Measurements from ENCODE around the gene GFRA4.
"Not testable (repeated sequence)": the region's sequence is repeated elsewhere in the genome, so short reads cannot be mapped to it uniquely, and the experiment has no call there.

The GFRA4 gene

DNA sequence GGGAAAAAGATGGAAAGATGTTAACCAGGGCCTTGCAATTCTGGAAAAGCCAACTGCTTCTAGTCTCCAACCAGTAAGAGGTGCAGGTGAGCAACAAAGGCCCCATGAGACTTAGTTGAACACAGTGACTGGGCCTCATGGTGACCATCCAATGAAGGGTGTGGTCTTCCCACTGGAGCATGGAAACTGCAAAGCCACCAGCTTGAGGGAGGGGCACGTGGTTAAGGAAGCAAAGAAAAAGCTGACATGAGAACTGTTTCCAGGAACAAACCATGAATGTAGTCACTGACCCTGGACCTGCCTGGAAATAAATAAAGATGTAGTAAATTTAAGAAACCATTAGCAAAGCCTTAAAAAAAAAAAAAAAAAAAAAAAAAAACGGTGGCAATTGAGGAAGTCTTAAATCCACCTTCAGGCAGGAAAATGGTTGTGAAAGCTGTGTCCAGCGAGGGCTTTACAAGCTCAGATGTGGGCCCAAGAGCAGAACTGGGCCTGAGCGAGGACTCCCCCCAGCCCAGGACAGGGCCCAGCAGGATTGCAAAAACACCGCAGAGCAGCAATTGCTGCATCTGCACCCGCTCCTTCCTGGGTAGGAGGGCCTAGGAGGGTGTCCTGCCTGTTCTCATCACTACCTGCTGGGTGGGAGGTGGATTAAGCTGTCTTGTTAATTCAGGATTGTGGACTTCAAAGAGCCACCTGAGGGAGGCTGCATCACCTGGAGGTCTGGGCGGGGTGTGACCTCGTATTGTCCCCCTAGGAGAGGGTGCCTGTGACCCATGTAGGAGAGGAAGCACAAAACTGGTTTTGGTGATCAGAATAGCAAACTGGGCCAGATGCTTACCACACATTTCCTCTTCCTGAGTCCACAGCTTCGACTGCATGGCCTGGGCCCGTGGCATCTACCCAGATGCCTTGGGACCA is 10.3 kb downstream of the GFRA4 start:
- DNase-seq = no peak

DNA sequence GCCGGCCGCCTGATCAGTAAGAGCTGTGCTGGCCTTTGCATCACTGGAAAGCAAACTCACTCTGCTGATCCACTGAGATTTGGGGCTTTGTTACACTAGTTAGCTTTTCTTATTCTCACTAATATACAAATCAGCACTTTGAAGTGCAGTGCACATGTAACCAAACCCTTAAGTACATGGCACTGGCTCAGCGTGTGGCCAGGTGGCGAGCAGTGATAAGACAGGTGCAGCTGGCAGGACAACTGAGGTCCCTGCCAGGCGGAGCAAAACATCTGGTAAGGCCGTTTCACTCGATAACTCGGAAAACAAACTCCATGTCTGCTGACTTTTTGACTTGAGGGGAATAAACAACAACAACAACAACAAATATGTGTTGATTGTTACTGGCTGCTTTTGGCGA is 11.0 kb downstream of the GFRA4 start:
- no peak for DNase-seq

DNA sequence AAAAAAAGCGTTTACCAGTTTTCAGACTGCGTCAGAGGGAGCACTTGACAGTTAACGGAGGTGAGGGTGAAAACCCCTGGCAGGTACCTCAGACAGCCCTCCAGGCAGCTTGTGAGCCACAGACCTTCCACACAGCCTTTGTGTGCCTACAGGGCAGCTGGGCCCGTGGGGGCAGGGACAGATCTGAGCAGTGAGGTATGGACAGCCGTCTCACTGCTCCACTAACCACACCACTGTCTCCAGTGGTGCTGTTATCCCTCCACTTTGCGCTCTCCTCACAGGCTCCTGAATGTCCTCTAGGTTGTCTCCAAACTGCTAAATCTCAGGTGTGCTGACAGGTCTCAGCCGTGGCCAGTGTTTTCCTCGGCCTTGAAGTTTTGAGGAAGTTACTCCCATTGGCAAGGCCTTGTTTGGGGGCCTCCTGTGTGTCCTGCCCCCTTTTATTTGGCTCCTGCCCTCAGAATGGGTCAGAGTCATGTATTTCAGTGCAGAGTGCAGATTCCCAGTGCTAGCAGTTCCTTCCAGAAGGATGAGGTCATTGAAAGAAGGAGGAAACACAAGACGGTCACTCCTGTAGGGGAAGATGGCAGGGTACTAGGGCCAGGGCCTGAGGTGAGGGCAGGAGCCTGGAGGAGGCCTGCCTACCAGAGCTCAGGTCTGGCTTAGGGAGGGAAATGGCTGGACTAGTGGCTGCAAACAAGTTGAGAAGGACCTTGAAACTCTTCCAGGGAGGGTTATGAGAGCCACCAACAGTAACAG is 11.8 kb downstream of the GFRA4 start:
- no peak for DNase-seq

DNA sequence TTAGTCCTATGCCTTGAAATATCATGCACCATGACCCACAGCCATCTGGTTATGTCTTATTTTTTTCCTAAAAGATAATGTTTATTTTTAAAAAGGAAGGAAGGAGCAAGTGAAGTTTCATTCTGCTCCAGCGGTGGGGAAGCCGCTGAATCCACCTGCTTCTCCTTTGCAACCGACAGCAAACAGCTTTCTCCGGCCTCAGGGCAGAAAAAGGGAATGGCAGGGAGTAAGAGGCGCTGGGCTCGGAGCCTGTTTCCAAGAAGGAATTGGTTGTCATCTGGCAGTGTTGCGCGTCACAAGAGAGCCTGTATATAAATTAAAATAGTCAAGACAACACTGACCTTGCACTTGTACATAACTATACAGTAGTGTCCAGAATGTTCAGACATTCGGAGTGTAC is 14.2 kb downstream of the GFRA4 start:
- DNase-seq = no peak

DNA sequence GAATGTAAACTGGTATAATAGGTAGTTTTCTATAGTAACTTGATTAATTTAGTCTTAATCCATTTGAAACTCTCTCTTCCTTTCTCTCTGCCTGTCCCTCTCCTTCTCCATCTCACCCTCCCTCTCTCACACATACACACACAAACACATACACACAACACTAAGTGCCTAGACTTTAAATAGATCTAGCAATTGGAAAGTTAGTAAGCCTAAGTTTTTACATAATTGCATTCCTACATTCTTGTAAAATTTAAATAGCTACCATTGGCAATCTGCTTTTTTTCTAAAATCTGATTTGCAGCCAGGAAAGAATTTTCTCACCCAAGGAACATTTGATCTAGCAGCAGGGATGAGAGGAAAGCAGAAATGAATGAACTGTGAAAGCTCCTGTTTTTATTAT is 15.7 kb downstream of the GFRA4 start:
- no peak for DNase-seq

DNA sequence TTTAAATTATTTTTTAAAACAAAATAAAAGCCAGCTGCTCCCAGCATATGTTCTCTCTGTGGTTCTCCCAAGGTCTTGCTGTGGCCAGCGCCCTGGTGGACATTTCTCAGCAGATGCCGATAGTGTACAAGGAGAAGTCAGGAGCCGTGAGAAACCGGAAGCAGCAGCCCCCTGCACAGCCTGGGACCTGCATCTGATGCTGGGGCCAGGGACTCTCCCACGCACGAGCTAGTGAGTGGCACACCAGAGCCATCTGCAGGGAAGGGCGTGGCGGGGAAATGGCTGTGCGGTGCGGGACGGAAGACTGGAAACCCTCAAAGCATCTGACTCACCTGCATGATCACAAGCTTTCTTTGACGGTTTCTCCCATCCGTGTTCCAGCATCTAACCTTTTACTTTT is 16.5 kb downstream of the GFRA4 start:
- DNase-seq = no peak

DNA sequence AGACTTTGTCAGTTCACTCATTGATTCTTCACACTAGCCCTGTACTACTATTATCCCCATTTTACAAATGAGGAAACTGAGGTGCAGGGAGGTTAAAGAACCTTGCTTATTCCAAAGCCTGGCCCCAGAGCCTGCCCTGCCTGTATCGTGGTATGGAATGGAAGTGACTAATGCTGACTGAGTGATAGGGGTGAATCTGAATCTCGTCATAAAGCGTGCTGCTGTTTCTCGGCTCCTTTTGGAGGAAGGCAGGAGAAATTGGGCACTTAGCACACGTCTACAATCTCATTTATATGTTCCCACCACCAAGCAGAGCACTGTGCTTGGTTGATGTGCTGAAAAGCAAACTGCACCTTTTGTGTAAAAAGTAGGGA is 17.1 kb downstream of the GFRA4 start:
- no peak for DNase-seq

DNA sequence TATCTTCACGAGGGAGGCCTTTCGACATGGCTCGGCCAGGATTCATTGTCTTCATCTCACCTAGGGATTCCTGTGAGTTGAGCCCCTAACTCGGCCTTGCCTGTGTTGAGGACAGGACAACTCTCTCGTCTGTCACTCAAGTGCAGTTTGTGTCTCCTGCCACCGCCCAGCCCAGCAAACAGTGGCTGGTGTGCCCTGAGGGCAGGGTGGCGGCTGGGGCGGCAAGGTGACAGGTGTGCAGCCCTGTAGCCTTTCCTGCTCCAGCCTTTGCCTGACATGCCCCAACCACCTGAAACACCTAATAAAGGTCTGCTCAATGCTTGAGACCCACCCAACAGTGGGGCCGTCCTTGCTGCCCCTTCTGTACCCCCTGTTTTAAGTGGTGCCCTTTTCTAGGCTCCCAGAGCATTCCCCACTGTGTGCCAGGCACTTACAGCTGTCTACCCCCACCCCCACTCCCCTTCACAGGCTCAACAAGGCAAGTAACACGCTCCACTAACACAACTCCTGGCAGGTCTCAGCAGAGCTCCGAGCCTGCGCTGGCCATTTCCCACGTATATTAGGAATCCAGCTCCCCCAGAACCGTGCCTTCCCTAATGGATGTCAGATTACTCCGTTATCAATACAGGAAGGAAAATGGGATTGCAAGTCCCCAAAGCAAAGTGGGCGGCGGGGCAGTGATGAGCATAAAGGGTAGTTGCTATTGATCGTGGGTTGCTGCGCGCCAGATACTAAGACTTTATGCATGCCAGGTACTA is 17.7 kb downstream of the GFRA4 start:
- no peak for DNase-seq

DNA sequence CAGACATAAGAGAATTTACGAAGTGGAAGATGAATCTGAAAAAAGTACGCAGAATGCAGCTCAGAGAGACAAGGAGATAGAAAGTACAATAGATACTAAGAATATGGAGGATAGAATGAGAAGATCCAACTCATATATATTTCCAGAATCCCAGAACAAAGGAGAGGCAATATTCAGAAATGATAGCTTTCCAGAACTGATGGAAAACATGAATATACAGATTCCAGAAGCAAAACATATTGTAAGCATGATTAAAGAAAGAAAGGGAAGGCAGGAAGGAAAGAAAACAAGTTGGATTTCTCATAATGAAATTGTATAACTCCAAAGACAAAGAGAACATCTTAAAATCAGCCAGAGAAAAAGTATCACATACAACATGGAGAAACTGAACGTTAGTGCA is 22.9 kb downstream of the GFRA4 start:
- DNase-seq = no peak

DNA sequence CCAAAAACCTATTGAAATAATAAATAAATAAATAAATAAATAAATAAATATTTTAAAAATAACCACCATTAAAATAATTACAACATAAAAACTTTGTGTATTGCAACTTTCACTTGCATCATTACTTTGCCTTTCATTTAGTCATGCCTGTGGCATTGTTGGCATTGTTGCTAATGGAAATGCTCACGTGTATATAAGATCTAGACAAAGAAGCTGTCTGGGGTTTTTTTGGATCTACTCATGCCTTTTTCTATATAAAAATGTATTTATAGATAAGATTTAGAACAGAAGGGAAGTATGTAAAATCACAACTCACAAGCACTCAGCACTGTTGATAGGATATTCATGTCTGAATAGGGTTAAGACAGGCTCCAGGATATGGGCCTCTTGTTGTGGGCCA is 27.9 kb downstream of the GFRA4 start:
- DNase-seq = no peak

DNA sequence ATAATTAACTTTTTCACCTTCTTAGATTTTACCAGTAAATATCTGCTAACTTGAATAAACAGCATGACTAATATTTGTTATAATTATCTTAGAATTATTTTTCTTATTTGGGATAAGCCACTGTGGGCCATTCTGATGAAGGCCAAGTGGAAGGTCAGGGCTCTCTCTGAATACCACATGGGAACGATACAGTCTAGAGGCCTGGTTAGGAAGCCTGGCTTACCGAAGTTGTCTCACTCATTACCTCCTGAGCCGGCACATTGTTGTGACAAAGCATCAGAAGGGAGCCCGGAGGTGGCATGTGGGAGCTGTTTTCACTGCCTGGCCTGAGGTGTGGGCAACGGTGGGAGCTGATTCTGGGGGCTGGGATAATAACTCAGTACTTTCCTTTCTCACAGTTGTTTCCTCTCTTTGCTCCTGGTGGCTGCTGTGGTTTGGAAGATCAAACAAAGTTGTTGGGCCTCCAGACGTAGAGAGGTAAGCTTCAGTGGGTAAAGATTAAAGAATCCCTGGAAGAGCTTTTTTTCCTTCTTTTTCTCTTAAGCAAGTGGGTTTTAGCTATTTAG is 29.2 kb downstream of the GFRA4 start:
- DNase-seq = no peak

DNA sequence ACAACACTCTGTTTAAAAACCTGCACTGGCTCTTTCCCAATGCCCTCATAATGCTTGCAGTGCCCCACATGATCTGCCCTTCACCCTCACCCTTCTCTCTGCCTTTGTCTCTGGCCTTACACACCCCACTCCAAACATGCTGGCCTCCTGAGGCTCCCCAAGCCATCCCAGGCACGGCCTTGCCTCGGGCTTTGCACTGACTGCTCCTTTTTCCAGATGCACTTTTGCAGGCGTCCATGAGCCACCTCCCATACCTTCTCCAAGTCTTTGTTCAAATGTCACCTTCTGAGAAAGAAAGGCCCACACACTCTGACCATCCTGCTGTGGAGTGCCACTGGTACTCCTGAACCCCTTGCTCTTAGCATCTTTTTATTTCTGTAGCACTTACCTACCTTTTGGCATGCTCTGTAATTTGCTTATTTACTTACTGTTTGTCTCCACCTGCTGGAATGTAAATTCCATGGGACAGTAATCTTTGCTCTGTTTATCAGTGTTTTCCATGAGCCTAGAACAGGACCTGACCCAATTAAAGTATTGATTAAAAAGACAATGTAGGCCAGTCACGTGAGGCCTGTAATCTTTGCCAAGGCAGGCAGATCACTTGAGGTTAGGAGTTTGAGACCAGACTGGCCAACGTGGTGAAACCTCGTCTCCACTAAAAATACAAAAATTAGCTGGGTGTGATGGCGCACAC is 30.7 kb downstream of the GFRA4 start:
- DNase-seq = no peak

DNA sequence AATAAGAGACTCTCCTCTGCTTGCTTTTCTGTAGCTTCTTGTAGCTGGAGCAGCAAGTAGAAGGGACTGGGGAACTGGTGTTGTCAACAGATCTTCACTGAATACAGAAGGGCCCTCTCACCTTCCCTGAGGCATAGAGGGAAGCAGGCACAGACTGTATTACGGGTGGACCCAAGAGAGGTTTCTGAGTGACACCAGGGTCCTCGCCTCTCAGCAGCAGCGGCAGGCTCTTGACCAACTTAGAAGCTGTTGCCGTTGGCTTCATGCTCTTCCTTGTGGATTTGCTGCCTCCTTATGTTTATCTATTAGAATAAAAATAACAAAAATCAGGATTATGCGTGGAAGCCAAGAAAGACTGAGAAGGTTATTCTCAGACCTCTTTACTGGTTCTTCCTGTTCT is 31.7 kb downstream of the GFRA4 start:
- DNase-seq = no peak

DNA sequence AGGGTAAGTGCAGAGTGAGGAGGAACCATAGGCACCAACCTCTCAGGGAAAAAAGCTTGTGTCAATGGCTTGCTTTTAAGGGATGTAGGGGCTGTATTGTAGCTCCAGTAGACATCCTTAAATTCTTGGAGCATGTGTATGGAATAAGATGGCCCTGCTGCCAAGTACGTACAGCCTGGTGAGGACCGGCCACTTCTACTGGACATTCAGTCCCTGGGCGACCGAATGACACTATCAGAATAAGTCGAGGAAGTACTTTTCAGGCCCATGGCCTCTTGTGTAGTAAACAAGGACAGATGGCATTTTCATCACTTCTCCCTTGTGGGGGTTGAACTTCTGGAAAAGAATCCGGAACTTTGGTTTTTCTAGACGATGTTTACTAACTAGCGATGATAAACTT is 32.8 kb downstream of the GFRA4 start:
- no peak for DNase-seq

DNA sequence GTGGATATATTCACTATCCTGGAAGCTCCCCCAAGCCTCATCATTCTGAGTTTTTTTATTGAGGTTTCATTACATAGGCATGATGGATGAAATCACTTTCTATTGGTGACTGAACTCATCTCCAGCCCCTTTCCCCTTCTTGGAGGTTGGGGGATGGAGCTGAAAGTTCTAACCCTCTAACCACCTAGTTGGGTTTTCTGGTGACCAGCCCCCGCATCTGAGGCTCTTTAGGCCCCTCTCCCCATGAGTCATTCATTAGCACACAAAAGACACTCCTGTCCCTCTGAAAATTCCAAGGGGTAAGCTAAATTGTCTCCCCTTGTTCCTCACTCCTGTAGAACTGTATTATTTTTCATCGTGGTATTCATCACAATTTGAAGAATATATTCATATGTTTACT is 33.3 kb downstream of the GFRA4 start:
- no peak for DNase-seq

DNA sequence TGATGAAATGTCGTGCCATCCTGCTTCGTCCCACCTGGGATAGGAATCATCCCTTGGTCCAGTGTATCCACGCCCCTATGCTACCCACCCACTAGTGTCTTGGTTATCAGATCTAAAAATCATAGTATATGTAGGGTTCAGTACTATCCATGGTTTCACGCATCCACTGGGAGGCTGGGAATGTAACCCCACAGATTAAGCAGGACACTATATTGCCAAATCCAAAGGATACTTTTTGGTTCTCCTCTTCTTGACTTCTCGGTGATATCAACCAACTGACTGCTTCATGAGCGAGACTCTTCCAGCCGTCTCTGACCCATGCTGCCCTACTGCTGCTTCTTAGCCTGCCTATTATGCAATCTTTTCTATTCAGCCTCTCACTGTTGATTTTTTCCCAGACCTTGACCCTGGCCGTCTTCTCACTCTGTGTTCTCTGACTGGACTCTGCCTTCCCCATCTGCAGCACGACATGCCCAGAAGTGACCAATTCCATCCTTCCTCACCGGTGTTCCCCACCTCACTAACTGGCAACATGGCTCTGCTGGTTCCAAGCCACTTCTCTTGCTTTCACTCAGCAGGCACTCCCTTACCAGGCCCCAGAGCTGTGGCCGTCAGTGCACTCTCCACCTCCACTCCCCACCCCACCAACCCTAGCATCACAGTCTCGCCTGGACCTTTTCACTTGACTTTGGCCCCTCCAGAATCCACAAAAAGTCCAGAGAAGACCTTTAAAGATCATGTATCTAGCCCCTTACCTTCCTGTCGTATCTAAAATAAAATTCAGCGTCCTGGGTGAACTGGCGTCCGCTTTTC is 34.5 kb downstream of the GFRA4 start:
- no peak for DNase-seq

DNA sequence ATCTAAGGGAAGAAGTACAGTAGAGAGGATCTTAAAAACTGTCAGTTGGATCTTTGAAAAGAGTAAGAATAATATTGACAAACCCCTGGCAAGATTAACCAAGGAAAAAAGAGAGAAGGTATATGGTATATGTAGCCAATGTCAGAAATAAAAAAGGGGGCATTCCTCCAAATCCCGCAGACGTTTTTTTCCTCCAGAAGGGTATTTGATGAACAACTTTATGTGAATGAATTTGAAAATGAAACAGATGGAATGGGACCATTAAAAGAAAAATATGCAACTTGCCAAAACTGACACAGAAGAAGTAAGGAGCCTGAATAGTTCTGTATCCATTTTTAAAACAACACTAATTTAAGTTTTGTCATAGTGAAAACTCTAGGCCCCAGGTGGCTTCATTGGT is 35.7 kb downstream of the GFRA4 start:
- DNase-seq = no peak

DNA sequence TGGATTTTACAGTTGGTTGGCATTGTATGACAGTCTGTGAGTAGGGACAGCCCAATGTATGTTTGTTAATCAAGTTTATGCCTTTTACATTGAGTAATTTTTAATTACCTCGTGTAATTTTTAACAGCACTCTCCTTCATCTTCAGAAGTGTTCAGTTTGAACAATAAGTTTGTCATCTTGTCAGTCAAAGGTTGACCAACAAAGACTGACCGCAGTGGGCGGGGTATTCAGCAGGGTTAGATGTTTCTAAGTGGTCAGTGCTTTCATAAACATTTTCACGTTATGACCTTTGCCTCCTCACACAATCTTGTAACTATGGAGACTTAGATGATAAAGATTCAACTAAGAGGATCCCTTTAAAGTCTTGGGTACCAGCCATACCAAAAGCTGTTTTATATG is 40.8 kb downstream of the GFRA4 start:
- no peak for DNase-seq

DNA sequence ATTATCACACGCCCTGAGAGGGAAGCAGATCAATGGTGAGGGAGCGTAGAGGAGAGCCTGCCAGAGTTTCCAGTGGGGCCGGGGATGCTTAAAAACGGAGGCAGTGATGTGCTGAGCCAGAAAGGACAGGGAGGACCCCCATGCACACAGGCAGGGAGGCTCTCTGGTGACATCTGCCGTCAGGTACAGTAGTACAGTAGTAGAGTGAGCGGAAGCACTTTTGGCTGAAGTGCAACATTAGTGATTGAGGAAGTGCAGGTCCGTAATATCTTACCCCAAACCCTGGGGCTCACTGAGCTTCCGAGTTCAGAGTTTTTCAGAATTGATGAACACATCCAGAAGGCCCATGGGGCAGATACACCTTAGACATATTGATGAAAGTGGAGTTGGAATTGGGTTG is 42.1 kb downstream of the GFRA4 start:
- no peak for DNase-seq

DNA sequence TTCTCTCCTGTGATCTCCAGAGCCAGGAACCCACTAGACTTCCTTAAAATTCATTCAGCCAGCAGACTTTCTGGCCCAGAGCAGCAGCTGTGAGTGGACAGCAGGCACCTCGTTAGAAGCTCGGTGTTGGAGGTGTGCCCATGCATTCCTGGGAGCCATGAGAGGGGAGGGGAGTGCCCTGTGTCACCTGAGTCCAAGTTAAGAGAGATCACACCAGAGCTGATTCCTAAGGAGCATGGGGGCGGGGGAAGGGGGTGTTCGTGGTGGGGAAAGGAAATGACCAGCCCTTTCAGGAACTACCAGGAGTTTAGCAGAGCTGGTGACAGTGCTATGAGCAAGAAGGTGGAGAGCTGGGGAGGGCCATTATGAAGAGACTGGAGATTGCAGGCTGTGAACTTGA is 46.9 kb downstream of the GFRA4 start:
- no peak for DNase-seq

DNA sequence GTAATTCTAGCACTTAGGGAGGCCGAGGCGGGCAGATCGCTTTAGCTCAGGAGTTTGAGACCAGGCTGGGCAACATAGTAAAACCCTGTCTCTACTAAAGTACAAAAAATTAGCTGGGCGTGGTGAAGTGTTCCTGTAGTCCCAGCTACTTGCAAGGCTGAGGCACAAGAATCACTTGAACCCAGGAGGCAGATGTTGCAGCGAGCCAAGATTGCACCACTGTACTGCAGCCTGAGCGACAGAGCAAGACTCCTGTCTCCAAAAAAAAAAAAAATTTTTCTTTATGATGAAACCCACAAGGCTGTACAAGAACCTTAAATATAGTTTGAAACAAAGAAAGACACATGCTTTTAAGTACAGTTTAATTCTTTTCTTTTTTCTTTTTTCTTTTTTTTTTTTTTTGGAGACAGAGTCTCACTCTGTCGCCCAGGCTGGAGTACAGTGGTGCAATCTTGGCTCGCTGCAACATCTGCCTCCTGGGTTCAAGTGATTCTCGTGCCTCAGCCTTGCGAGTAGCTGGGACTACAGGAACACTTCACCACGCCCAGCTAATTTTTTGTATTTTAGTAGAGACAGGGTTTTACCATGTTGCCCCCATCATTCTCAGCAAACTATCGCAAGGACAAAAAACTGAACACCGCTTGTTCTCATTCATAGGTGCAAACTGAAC is 47.9 kb downstream of the GFRA4 start:
- DNase-seq = not testable (repeated sequence)
